ENCODE measurements around the gene TAGLN2.
A peak's percentile ranks its signal among the peaks of the same experiment; 100 is the strongest.

TAGLN2 gene

GRCh38 chr1:159897962-159898361 lies 27.3 kb downstream of the TAGLN2 start:
- DNase-seq: no peak

- no peak for DNase-seq
Measured at GRCh38 chr1:159896546-159896930, 28.8 kb downstream of the TAGLN2 start.

DNA sequence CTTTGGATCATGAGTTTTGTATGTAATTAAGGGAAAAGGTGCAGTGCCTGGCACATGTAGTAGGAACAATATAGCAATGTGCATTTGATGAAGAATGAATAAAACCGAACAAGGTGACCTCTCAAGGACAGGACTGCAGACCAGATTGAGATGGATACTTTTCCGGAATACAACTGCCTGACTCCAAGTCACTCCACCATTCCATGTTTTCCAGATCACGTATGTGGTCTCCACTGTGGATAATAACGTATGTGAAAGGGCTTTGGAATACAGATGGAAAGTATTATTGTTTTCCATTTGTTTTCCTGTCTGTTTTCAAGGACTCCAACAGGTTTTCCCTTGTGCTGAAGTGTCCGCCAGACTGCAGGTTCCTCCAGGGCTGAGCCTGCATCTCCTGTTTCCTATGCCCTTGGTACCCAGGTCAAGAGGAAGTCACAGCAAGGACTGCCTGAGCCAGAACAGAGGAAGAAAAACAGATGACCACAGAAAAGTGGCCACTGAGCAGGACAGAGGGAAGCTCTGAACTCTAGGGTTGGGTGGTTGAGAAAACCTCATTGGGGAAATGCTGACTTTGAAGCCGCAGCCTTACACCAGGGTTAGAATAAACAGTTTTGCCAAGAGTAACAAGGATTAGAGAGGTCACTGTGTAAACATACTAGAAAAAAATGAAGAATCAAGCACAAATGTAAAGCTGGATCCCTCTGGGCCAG lies 29.3 kb downstream of the TAGLN2 start:
- DNase-seq: no peak

DNA sequence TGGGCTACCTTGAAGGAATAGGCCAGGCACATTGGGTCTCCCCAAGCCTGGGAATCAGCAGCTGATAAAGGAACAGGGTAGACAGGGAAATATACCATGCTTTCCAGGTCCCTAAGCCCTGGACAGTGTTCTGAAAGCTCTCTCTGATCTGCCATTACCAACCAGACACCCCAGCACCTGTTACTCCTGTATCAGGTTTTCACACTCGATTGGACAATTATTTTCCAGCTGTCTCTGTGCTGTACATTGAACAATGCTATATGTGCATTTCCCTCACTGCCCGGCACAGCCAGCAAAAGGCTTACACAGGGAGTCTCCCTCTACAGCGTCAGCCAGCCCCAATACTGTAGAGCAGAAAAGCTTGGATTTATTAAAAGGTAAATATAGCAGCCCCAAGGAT lies 30.0 kb downstream of the TAGLN2 start:
- no peak for DNase-seq

- DNase-seq: no peak
Measured at GRCh38 chr1:159892944-159893343, 32.4 kb downstream of the TAGLN2 start.

- peak; percentile 81 for DNase-seq
Measured at GRCh38 chr1:159891275-159892157, 33.8 kb downstream of the TAGLN2 start.

DNA sequence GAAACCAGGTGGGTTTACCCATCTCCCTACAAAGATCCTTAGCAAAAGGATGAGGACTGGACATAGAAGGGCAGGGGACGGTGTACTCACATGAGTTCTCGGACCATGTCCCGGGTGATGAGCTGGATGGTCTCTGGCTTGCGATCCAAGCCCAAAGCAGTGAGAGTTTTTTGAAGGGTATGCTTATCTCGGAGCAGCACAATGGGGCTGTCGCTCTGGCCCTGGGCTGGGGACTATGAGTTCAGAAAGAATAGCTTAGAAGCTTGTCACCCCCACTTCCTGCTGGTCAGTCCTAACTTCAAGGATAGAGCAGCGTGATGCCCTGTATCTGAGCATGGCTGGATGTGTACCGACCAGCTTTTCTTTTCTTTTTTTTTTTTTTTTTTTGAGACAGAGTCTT lies 34.9 kb downstream of the TAGLN2 start:
- no peak for DNase-seq

- no peak for DNase-seq
Measured at GRCh38 chr1:159889821-159890252, 35.5 kb downstream of the TAGLN2 start.

DNA sequence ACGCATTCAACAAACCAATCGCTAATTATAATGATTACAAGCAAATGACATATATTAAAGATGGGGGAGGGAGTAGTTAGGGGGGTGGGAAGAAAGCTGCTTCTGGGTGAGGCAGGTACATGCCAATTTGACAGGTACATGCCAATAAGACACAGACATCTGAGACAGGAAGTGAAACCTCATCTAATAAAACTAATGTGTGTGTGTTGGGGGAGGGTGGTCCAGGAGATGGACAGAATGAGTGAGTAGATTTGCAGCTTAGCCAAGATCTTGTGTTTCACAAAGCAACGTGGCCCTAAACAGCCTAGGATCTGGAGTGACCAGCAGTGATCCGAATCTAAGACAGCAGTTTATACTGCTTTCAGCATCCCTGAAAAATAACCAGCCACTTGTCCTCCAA lies 36.1 kb downstream of the TAGLN2 start:
- DNase-seq: no peak

DNA sequence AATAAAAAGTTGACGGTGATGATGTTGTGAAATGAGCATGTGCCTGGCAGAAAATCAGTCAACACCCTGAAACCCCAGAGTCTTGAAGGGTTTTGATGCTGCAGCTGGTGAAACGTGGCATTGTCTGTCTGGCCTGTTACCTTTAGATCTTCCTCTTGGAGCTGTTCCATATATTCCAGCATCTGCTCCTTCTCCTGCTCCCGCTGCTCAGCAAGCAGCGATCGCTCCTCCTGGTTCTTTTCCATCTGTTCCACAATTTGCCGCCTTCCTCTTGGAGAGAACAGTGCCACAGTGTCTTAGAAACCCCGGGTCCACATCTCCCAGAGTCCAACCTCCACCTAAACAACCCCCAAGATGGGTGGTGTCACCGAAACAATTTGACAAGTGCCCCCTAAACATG lies 41.0 kb downstream of the TAGLN2 start:
- DNase-seq: no peak

DNA sequence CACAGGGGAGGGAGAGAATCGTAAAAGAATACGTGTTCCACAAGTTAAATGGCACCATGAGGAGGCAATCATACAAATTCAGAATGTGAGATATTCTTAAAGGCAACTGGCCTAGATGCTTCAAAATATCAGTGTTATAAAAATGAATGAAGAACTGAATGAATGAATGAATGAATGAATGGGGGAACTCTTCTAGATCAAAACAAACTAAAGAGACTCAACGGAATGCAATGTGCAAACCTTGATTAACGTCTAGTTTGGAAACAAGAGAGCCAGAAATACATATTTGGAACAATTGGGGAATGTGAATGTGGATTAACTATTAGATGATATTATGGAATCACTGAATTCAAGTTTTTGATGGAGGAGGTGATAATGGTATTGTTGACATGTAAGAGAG lies 42.2 kb downstream of the TAGLN2 start:
- DNase-seq: no peak

DNA sequence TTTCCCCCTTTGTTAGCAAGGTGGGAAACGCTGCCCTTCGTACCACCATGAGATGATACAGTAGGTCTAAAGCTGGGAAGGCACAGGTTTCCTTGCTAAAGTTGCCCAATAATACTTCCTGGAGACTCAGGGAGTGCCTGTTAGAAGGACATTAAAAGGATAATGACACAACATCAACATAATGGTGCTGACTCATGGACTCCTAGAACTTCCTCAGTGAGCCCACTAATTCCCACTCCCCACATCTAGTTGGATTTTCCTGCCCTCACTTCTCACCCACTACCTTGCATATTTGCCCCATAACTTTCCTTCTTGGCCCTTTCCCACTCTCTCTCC lies 42.8 kb downstream of the TAGLN2 start:
- DNase-seq: no peak

DNA sequence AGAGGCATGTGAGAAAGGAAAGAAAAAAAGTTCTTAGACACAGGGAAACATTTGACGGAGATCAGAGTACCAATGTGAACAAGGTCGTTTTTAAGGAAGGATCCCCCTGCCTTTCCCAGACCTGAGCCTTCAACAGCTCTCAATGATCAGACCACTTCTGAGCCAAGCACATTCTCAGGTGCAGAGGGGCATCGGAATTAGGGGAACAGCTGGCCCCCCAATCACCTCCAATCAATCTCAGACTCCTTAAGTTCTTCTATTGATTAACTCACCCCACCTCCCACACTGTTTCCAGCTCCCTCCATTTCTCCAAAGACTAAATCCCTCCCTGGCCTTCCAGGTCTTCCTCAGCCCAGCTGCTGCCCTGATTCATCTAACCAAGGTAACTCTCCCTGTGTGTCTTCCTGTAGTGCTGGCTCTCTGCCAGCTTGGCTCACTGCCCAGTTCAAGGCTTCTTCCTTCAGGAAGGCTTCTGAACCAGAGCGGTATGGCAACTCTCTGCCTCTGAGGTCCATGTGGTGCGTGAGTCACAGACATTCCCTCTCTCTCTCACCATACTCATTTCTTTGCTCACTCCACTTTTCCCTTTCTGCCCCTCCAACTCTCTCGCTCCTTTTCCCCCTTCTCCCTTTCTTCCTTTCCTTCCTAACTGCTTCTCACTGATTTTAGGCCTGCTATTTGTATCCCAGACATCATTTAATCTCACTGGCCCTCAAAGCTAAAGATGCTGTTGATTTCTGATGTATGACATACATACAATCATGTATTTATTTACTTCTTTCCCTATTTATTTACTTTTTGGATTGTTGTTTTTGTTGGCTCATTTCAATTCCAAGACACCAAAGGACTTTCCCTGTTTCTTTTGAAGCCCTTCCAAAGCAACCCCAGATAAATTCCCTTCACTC lies 43.4 kb downstream of the TAGLN2 start:
- DNase-seq: peak; percentile 89

DNA sequence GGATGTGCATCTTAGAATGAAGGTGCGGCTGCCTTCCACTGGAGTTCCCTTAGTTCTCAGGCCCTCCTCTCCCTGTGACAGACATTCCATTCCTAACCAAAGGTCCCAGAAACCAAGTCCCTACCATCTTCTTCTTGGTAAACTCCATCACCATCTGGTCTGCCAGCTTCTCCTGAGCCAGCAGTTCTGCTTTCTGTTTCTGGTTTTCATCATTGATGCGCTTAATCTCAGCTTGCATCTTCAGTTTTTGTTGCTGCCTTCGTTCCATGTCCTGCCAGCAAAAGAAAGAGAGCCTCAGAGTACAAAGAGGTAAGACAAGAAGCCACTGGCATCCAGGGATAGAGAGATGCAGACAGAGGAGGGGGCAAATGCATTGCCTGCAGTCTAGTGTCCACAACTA lies 44.9 kb downstream of the TAGLN2 start:
- no peak for DNase-seq

- DNase-seq: no peak
Measured at GRCh38 chr1:159879977-159880376, 45.3 kb downstream of the TAGLN2 start.

DNA sequence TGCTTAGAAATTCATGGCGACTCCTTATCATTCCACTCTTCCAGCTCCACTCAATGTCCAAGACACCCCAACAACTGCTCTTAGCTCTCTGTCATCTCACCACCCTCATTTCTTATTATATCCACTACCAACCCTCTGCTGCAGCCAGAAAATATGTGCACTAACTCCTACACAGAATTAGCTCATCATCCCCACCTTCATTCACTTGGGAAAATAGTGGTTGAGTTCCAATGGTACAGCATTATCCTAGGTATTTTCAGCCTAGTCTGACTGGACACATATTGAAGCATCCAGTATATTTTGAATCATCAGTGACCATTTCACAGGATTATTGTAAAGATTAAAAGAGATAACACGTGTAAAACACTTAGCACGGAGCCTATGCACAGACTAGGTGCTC lies 46.2 kb downstream of the TAGLN2 start:
- no peak for DNase-seq

- DNase-seq: no peak
Measured at GRCh38 chr1:159877695-159878444, 47.4 kb downstream of the TAGLN2 start.

DNA sequence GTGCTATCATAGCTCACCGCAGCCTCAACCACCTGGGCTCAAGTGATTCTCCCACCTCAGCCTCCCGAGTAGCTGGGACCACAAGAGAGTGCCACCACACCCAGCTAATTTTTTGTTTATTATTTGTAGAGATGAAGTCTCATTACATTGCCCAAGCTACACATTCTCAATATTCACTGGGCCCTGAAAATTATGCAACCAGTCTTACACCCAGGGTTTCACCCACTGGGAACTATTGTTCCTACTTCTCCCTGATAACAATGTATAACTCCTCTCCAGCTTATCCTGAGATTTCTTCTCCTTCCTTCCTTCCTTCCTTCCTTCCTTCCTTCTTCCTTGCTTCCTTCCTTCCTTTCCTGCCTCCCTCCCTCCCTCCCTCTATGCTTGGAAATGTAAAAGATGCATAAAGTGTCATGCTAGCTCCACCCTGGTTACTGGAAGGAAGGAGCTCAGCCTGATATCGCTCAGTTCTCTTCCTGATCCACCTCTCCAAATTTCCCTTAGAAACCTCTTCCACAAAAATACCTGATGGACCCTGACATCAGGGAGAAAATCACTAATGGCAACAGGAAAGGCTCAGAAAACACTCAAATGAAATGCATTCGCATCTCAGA lies 51.7 kb downstream of the TAGLN2 start:
- no peak for DNase-seq

DNA sequence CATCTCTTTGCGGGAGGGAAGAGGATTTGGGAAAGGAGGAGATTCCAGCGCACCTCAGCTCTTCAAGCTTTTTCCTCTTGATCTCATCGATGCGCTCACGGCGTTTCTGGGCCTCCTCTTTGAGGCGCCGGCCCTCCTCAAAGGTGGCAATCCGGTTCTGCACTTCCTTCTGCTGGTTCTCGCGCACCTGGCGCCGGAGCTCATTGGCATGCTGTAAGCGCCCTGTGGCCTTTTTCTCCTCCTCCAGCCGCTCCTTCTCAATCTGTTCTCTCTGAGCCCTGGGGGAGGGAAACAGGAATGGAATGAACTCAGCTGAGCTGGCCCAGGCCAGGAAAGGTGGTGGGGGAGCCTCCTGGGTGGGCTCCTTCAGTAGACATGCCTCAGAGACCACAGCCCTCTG lies 52.4 kb downstream of the TAGLN2 start:
- DNase-seq: no peak

DNA sequence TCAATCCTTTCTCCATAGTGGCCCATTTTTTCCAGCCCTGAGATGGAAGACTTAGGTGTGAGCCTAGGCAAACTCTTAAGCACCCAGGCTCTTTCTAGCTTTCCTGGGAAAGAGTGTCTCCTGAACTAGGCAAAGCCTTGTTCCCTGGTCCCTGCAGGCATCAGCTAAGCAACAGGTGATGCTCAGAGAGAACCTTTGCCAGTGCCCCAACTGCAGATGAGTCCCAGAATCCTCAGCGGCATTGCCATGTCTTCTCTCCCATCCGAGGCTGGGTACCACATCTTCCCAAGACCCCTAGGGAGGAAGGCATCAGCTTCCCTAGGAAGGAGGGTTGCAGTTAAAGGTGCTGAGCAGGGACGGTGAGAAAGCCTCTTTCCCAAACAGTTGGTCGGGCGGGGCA lies 54.6 kb downstream of the TAGLN2 start:
- DNase-seq: no peak

DNA sequence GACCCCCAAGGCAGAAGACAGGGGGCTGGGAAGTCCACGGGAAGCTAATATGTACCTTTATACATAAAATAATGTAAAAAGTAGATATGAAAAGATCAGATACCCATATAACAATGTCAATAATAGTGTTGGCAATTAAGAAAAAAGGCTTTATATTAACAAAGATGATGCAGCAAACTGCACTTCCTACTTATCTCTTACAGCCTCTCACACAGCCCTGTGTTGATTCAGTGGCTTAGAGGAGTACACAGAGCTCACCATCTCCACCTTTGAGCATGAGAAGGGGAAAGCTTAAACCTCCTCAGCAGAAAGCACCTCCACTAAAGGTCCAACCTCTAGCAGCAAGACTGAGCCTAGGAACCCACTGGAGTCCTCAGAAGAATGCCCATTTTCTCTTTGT lies 55.7 kb downstream of the TAGLN2 start:
- no peak for DNase-seq

DNA sequence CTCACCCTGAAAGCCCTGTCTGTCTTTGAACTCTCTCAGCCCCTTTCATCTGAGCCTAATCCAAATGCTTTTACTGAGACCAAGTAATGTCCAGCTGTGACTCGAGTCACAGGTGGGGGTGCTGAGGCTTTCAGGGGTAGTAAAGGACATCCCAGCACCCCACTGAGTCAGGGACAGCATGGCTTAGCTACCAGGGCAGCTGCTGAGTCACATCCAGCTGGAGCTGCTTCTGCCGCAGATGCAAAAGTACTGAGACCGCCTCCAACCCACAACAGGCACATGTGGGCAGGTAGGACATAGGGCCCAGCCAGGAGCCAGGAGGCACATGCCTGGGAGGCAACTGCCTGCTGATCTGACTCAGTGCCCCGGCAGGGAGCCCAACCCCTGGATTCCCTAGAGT lies 56.1 kb downstream of the TAGLN2 start:
- peak; percentile 51 for DNase-seq
